SK-N-MC (cell line): ENCODE data around the gene CORT.
A peak's percentile ranks its signal among the peaks of the same experiment; 100 is the strongest.
"Not testable (repeated sequence)": the region's sequence is repeated elsewhere in the genome, so short reads cannot be mapped to it uniquely, and the experiment has no call there.

ENCODE experiments used
- DNase-seq: peaks from one replicate; pipeline ENCODE4 v3.0.0-alpha.2; 2011; ENCODE audit warnings: low read depth, low spot score
- H3K27ac ChIP-seq: fragments of 200-600 bp; sonication (generic); 2 replicates; pipeline ENCODE4 v1.5.1; 2016; ENCODE audit warnings: mixed run types
- H3K36me3 ChIP-seq: fragments of 200-600 bp; sonication (generic); 2 replicates; pipeline ENCODE4 v1.6.1; 2017; ENCODE audit warnings: antibody characterized with exemption, low read length, mixed read lengths; ENCODE audit not compliant: insufficient read depth
- H3K4me3 ChIP-seq: fragments of 200-600 bp; sonication (generic); 2 replicates; pipeline ENCODE4 v1.5.1; 2016
- H3K9ac ChIP-seq: fragments of 200-600 bp; sonication (generic); 2 replicates; pipeline ENCODE4 v1.8.0; 2017; ENCODE audit warnings: mixed run types, mixed read lengths; ENCODE audit not compliant: insufficient read length
- H3K9me3 ChIP-seq: fragments of 200-600 bp; sonication (generic); 2 replicates; pipeline ENCODE4 v1.6.1; 2017; ENCODE audit warnings: low read depth, mild to moderate bottlenecking, antibody characterized with exemption, low read length, moderate library complexity, mixed read lengths
- EZH2 ChIP-seq: fragments of 200-600 bp; sonication (generic); IDR thresholded peaks from one replicate; pipeline ENCODE4 v1.6.1; 2017; ENCODE audit warnings: antibody characterized with exemption
- FOXP2 ChIP-seq: optimal IDR thresholded peaks from 2 replicates; pipeline ENCODE3; 2011; ENCODE audit warnings: mild to moderate bottlenecking, moderate library complexity; ENCODE audit not compliant: insufficient read depth; ENCODE audit errors: extremely low read length, control extremely low read depth
- POLR2AphosphoS5 ChIP-seq: IDR thresholded peaks from 2 replicates; pipeline ENCODE4 v1.6.1; 2012; ENCODE audit warnings: mild to moderate bottlenecking, low read depth, low read length, borderline replicate concordance

CORT gene

GRCh38 chr1:10449751-10450150 lies at the start of gene CORT:
Gene CORT (plus strand): TSS chr1:10450031. CDS start chr1:10450224, 193 bp downstream.
- Histone ChIP-seq H3K4me3 (peak within 1 kb of the TSS; percentile 79), H3K9ac (peak within 1 kb of the TSS; percentile 63), H3K27ac (peak within 1 kb of the TSS; percentile 94), H3K36me3 (no peaks in the 10 kb centered on the region), H3K9me3 (no peaks in the 10 kb centered on the region)
- TF ChIP-seq EZH2 (no peak), POLR2AphosphoS5 (no peak), FOXP2 (no peak)
- DNase-seq = no peak

- peak overlapping the region; percentile 37 for H3K9ac ChIP-seq
- H3K4me3 ChIP-seq = peak overlapping the region; percentile 93; the same call in 1 of the 2 replicates
- H3K9me3 ChIP-seq = no peaks in the 10 kb centered on the region
- no peak for TF ChIP-seq FOXP2
- TF ChIP-seq POLR2AphosphoS5 = no peak
- no peak for TF ChIP-seq EZH2
- peaks cover 57% of the 10 kb centered on the region for H3K36me3 ChIP-seq
- H3K27ac ChIP-seq = peak overlapping the region; percentile 67
- DNase-seq = no peak
These were observed 48.5 kb upstream of the CORT start for GRCh38 chr1:10401281-10401680.

- TF ChIP-seq POLR2AphosphoS5 = no peak
- no peak for TF ChIP-seq EZH2
- TF ChIP-seq FOXP2 = no peak
- H3K36me3 ChIP-seq = peaks cover 72% of the 10 kb centered on the region
- H3K4me3 ChIP-seq = no peak overlapping the region
- no peak overlapping the region for H3K27ac ChIP-seq
- no peak overlapping the region for H3K9ac ChIP-seq
- DNase-seq = no peak
- no peaks in the 10 kb centered on the region for H3K9me3 ChIP-seq
These were observed 47.0 kb upstream of the CORT start for GRCh38 chr1:10402729-10403274.

GRCh38 chr1:10407201-10407600 lies 42.6 kb upstream of the CORT start:
- Histone ChIP-seq H3K27ac (no peak overlapping the region), H3K36me3 (peaks cover 99% of the 10 kb centered on the region), H3K4me3 (no peak overlapping the region), H3K9ac (no peak overlapping the region), H3K9me3 (no peaks in the 10 kb centered on the region)
- TF ChIP-seq EZH2 = no peak
- TF ChIP-seq FOXP2 = no peak
- TF ChIP-seq POLR2AphosphoS5 = no peak
- no peak for DNase-seq

GRCh38 chr1:10415211-10415930 lies 34.5 kb upstream of the CORT start:
- no peak overlapping the region for H3K9ac ChIP-seq
- peak overlapping the region; percentile 83 for H3K27ac ChIP-seq
- no peaks in the 10 kb centered on the region for H3K9me3 ChIP-seq
- peaks cover 95% of the 10 kb centered on the region for H3K36me3 ChIP-seq
- no peak for DNase-seq
- H3K4me3 ChIP-seq = no peak overlapping the region
- TF ChIP-seq FOXP2 (no peak), POLR2AphosphoS5 (no peak), EZH2 (no peak)

GRCh38 chr1:10415967-10416366 lies 33.9 kb upstream of the CORT start:
- Histone ChIP-seq H3K36me3 (peaks cover 93% of the 10 kb centered on the region), H3K27ac (peak overlapping the region; percentile 83)
- H3K9me3 ChIP-seq, DNase-seq, H3K9ac ChIP-seq, H3K4me3 ChIP-seq: not testable (repeated sequence)

GRCh38 chr1:10418741-10419140 lies 31.1 kb upstream of the CORT start:
- H3K9ac ChIP-seq, H3K9me3 ChIP-seq, DNase-seq, H3K4me3 ChIP-seq, H3K27ac ChIP-seq: not testable (repeated sequence)
- peaks cover 67% of the 10 kb centered on the region for H3K36me3 ChIP-seq

GRCh38 chr1:10419351-10419750 lies 30.5 kb upstream of the CORT start:
- H3K9me3 ChIP-seq = no peaks in the 10 kb centered on the region
- no peak overlapping the region for H3K27ac ChIP-seq
- no peak overlapping the region for H3K4me3 ChIP-seq
- peaks cover 61% of the 10 kb centered on the region for H3K36me3 ChIP-seq
- H3K9ac ChIP-seq = no peak overlapping the region
- no peak for DNase-seq
- TF ChIP-seq POLR2AphosphoS5 (no peak), EZH2 (no peak), FOXP2 (no peak)

GRCh38 chr1:10421637-10422036 lies 28.2 kb upstream of the CORT start:
- Histone ChIP-seq H3K9ac (no peak overlapping the region), H3K27ac (no peak overlapping the region), H3K9me3 (no peaks in the 10 kb centered on the region), H3K4me3 (no peak overlapping the region), H3K36me3 (peaks cover 38% of the 10 kb centered on the region)
- no peak for DNase-seq
- TF ChIP-seq FOXP2 (no peak), POLR2AphosphoS5 (no peak), EZH2 (no peak)
